HCT116 (cell line): Measurements from ENCODE around the gene TJP3. TPM values are rescaled to one million over a fixed set of nuclear protein-coding genes. Genes with fewer than 3 reads are reported as not detected.

Experiments
- ATAC-seq: fragments of 200-7000 bp; cut with Tn5 transposase; 2 replicates; pipeline ENCODE4 v1.9.1; 2020; ENCODE audit warnings: mild to moderate bottlenecking, moderate library complexity
- BruUV-seq: library from RNA; stranded (reverse); fragments of 400-500 nt; replicated peaks from 2 replicates; lab custom pipeline; 2021; lab: Mats Ljungman, UMichigan
- CTCF ChIA-PET: fragments of 300-600 bp; sonication (Branson Sonifier 250); formaldehyde crosslinking; loops from one replicate; lab custom pipeline; 2021; ENCODE audit warnings: antibody characterized with exemption; lab: Charles Lee
- POLR2A ChIA-PET: fragments of 300-600, 350-600 bp; sonication (Branson Sonifier 250); formaldehyde crosslinking; loops from one replicate; lab custom pipeline; 2021; ENCODE audit warnings: antibody characterized with exemption; lab: Charles Lee
- RAD21 ChIA-PET, 2 experiments: fragments of 300-600 bp; sonication (Branson Sonifier 250); formaldehyde crosslinking; loops; one replicate each; lab custom pipeline; 2023; ENCODE audit warnings: low total read pairs in 2 of 2; ENCODE audit not compliant: uncharacterized antibody in 2 of 2, unreplicated experiment in 2 of 2, low non-redundant PET in 1 of 2; lab: Charles Lee
- DNase-seq: peaks from one replicate; pipeline ENCODE4 v3.0.0-alpha.2; 2010; ENCODE audit warnings: low read depth, low spot score
- H2AFZ ChIP-seq: fragments of 200-600 bp; shearing (Covaris generic), sonication (generic); 2 replicates; pipeline ENCODE4 v1.6.1; 2017; ENCODE audit warnings: low read depth, mixed run types, mixed read lengths, antibody characterized with exemption, low read length; ENCODE audit not compliant: poor library complexity, severe bottlenecking
- H3K27ac ChIP-seq: 2 replicates; pipeline ENCODE4 v1.5.1; 2012; ENCODE audit warnings: low read depth, low read length
- H3K27me3 ChIP-seq: fragments of 200-600 bp; sonication (generic); 2 replicates; pipeline ENCODE4 v1.6.1; 2016; ENCODE audit warnings: mixed run types, low read length, mixed read lengths; ENCODE audit not compliant: insufficient read depth
- H3K36me3 ChIP-seq, 2 experiments: fragments of 200-500 bp in 1 of 2; fragments of 200-600 bp in 1 of 2; sonication (Bioruptor generic) in 1 of 2; sonication (generic) in 1 of 2; 2 replicates each; pipeline versions ENCODE4 v1.5.1 to v1.6.1; 2014 to 2016; ENCODE audit warnings: low read length in 2 of 2, inconsistent platforms in 1 of 2, mixed read lengths in 1 of 2, mixed run types in 1 of 2; ENCODE audit not compliant: insufficient read depth in 2 of 2, control insufficient read depth in 1 of 2
- H3K4me1 ChIP-seq, 2 experiments: fragments of 200-600 bp in 1 of 2; sonication (generic) in 1 of 2; 2 replicates each; pipeline versions ENCODE4 v1.5.1 to v1.6.1; 2012 to 2017; ENCODE audit warnings: low read length in 2 of 2, inconsistent platforms in 1 of 2, mild to moderate bottlenecking in 1 of 2, mixed read lengths in 1 of 2, mixed run types in 1 of 2, moderate library complexity in 1 of 2; ENCODE audit not compliant: insufficient read depth in 2 of 2, control insufficient read depth in 1 of 2
- H3K4me2 ChIP-seq: fragments of 200-600 bp; sonication (generic); 2 replicates; pipeline ENCODE4 v1.6.1; 2017; ENCODE audit warnings: mixed run types, low read length, mixed read lengths
- H3K4me3 ChIP-seq, 2 experiments: fragments of 200-600 bp in 1 of 2; sonication (generic) in 1 of 2; replicated peaks in 1 of 2; 2 replicates each; pipeline ENCODE4 v1.5.1; 2011 to 2016; ENCODE audit warnings: low read length in 2 of 2, control low read depth in 1 of 2, low read depth in 1 of 2, mild to moderate bottlenecking in 1 of 2, mixed read lengths in 1 of 2, mixed run types in 1 of 2
- H3K79me2 ChIP-seq: fragments of 200-600 bp; sonication (generic); 2 replicates; pipeline ENCODE4 v1.6.1; 2017; ENCODE audit warnings: mild to moderate bottlenecking, mixed run types, low read length, moderate library complexity, mixed read lengths; ENCODE audit not compliant: insufficient read depth
- H3K9ac ChIP-seq: fragments of 200-600 bp; sonication (generic); 2 replicates; pipeline ENCODE4 v1.6.1; 2016; ENCODE audit warnings: low read length, mixed read lengths
- H3K9me2 ChIP-seq: fragments of 200-600 bp; sonication (generic), shearing (Covaris generic); 2 replicates; pipeline ENCODE4 v1.6.1; 2017; ENCODE audit warnings: mixed run types, mild to moderate bottlenecking, moderate library complexity; ENCODE audit not compliant: insufficient read depth
- H3K9me3 ChIP-seq, 2 experiments: fragments of 200-500 bp in 1 of 2; fragments of 200-600 bp in 1 of 2; sonication (Bioruptor generic) in 1 of 2; sonication (generic) in 1 of 2; 2 replicates each; pipeline ENCODE4 v1.6.1; 2014 to 2017; ENCODE audit warnings: low read length in 2 of 2, mixed read lengths in 2 of 2, inconsistent platforms in 1 of 2, low read depth in 1 of 2, mild to moderate bottlenecking in 1 of 2, mixed run types in 1 of 2, moderate library complexity in 1 of 2; ENCODE audit not compliant: control insufficient read depth in 1 of 2, insufficient read depth in 1 of 2
- H4K20me1 ChIP-seq: fragments of 200-600 bp; sonication (generic), shearing (Covaris generic); 2 replicates; pipeline ENCODE4 v1.6.1; 2017; ENCODE audit warnings: mixed run types, mild to moderate bottlenecking, moderate library complexity; ENCODE audit not compliant: insufficient read depth
- ATF3 ChIP-seq: IDR thresholded peaks from 2 replicates; pipeline ENCODE4 v1.6.1; 2012
- CBX3 ChIP-seq: IDR thresholded peaks from 2 replicates; pipeline ENCODE4 v1.6.1; 2012; ENCODE audit warnings: low read depth
- CEBPB ChIP-seq: IDR thresholded peaks from 2 replicates; pipeline ENCODE4 v1.6.1; 2012; ENCODE audit warnings: low read depth
- EGR1 ChIP-seq: IDR thresholded peaks from 2 replicates; pipeline ENCODE4 v1.6.1; 2012; ENCODE audit warnings: low read depth
- EZH2 ChIP-seq: fragments of 200-600 bp; sonication (generic); IDR thresholded peaks from 2 replicates; pipeline ENCODE4 v1.6.1; 2017; ENCODE audit warnings: antibody characterized with exemption, mixed run types
- EZH2phosphoT487 ChIP-seq: fragments of 200-600 bp; IDR thresholded peaks from 2 replicates; pipeline ENCODE4 v1.6.1; 2018; ENCODE audit warnings: antibody characterized with exemption, borderline replicate concordance
- FOSL1 ChIP-seq: IDR thresholded peaks from 2 replicates; pipeline ENCODE4 v1.6.1; 2012; ENCODE audit warnings: low read depth
- JUND ChIP-seq: IDR thresholded peaks from 2 replicates; pipeline ENCODE4 v1.6.1; 2012
- POLR2AphosphoS5 ChIP-seq: IDR thresholded peaks from 2 replicates; pipeline ENCODE4 v1.6.1; 2011; ENCODE audit warnings: mild to moderate bottlenecking, low read depth, low read length, moderate library complexity
- RAD21 ChIP-seq: IDR thresholded peaks from 2 replicates; pipeline ENCODE4 v1.6.1; 2012; ENCODE audit warnings: low read depth, mild to moderate bottlenecking
- REST ChIP-seq: IDR thresholded peaks from 2 replicates; pipeline ENCODE4 v1.6.1; 2012; ENCODE audit warnings: low read depth
- SIN3A ChIP-seq: IDR thresholded peaks from 2 replicates; pipeline ENCODE4 v1.6.1; 2012; ENCODE audit warnings: low read depth
- SP1 ChIP-seq: IDR thresholded peaks from 2 replicates; pipeline ENCODE4 v1.6.1; 2012; ENCODE audit warnings: low read depth
- SRF ChIP-seq: IDR thresholded peaks from 2 replicates; pipeline ENCODE4 v1.6.1; 2012; ENCODE audit warnings: low read depth
- YY1 ChIP-seq: IDR thresholded peaks from 2 replicates; pipeline ENCODE4 v1.6.1; 2011; ENCODE audit warnings: low read length, low read depth, moderate library complexity, mild to moderate bottlenecking; ENCODE audit not compliant: insufficient replicate concordance; ENCODE audit errors: extremely low read depth
- ZFX ChIP-seq: fragments of 450-650 bp; IDR thresholded peaks from 2 replicates; pipeline ENCODE4 v1.6.1; 2017
- intact Hi-C: fragments of 100-400 bp; cut with micrococcal nuclease; formaldehyde crosslinking; loops from 2 replicates; pipeline ENCODE4 v1.10.0; 2022
- total RNA-seq: library from RNA; stranded (reverse); gene quantifications from one replicate; pipeline ENCODE4 v1.2.1, GENCODE V29; 2021; ENCODE audit not compliant: unreplicated experiment
- TF ChIP-seq, protein P1 (sequence below): IDR thresholded peaks from 2 replicates; pipeline ENCODE4 v1.6.1; 2012

Gene TJP3
- total RNA-seq, 1 experiment from 2014 or later, result 69.6 TPM

DNA sequence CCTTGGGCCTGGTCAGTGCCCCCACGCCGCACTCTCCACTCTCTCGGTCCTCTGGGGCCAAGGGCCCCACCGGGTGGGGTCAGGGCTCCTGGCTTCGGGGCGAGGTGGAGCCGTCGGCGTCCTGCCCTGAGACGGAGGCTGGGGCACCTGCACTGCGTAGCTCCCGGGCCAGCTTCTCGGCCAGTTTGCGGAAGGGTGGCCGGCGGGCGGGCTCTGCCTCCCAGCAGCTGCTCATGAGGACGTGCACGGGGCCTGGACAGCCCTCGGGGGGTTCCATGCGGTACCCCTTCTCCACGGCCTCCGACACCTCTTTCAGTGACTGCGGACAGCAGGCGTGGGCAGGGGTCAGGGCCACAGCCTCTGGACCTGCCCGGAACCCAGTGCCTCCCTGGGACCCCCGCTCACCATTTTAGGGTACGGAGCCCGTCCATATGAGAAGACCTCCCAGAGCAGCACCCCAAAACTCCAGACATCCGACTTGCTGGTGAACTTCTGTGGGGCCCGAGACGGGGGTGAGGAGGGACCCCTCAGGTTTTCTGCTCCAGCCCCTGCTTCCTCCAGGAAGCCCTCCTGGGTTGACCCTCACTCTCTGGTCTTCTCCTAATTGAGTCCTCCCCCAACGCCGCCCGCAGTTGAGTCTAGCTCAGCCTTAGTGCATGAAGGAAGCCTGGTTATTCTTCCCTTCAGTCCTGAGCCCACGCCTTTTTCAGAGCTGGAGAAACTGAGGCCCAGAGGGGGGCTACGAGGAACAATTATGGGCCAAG lies 70.1 kb downstream of the TJP3 start:
- no peaks in the 10 kb centered on the region for H4K20me1 ChIP-seq
- peaks cover 9 to 21% of the 10 kb centered on the region in 2 experiments; a peak in 3 of 4 replicates for H3K9me3 ChIP-seq
- no peaks in the 10 kb centered on the region for H3K36me3 ChIP-seq
- POLR2A ChIA-PET, result no interaction called here
- no peak overlapping the region for H3K9ac ChIP-seq
- no peaks in the 10 kb centered on the region for H3K9me2 ChIP-seq
- H3K27me3 ChIP-seq, result no peaks in the 10 kb centered on the region
- H3K4me1 ChIP-seq, result no peaks in the 10 kb centered on the region
- no peak overlapping the region for H2AFZ ChIP-seq
- no peak for ATAC-seq
- H3K27ac ChIP-seq, result no peak overlapping the region
- RAD21 ChIA-PET, result no interaction called here
- intact Hi-C loops, result no loop called here
- H3K79me2 ChIP-seq, result no peaks in the 10 kb centered on the region
- CTCF ChIA-PET, result no interaction called here
- TF ChIP-seq POLR2AphosphoS5 (no peak), EZH2 (no peak), CEBPB (no peak), EGR1 (no peak), SP1 (no peak), REST (no peak), SIN3A (no peak), CBX3 (no peak), SRF (no peak), YY1 (no peak), JUND (no peak), FOSL1 (no peak), EZH2phosphoT487 (no peak), ATF3 (no peak), ZFX (no peak), RAD21 (no peak)
- TF ChIP-seq, protein P1, sequence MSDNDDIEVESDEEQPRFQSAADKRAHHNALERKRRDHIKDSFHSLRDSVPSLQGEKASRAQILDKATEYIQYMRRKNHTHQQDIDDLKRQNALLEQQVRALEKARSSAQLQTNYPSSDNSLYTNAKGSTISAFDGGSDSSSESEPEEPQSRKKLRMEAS, result no peak
- H3K4me2 ChIP-seq, result no peak overlapping the region
- H3K4me3 ChIP-seq, result no peak overlapping the region
- BruUV-seq, result no TSS peak
- no peak for DNase-seq
